Endothelial cell of umbilical vein (primary cell): ENCODE results near the gene TENM4. TPM values are rescaled to one million over a fixed set of nuclear protein-coding genes. Genes with fewer than 3 reads are reported as not detected.

Experiments
- BruUV-seq: library from RNA; stranded (reverse); fragments of 400-500 nt; replicated peaks from 2 replicates; lab custom pipeline; 2021; lab: Mats Ljungman, UMichigan
- CTCF ChIA-PET: fragments of 300-600, 350-600 bp; sonication (Branson Sonifier 250); formaldehyde crosslinking; loops from one replicate; lab custom pipeline; 2021; ENCODE audit warnings: antibody characterized with exemption, inconsistent platforms; lab: Charles Lee
- POLR2A ChIA-PET: fragments of 300-600, 350-600 bp; sonication (Branson Sonifier 250); formaldehyde crosslinking; loops from one replicate; lab custom pipeline; 2021; ENCODE audit warnings: antibody characterized with exemption, inconsistent platforms; lab: Charles Lee
- DNase-seq: peaks from one replicate; pipeline ENCODE4 v3.0.0-alpha.2; 2011; ENCODE audit warnings: low read depth, low spot score
- FAIRE-seq: peaks from 2 replicates; lab custom pipeline; 2011; peaks lifted over from hg19 to GRCh38; lab: Jason Lieb, UNC
- H2AFZ ChIP-seq: 2 replicates; pipeline ENCODE4 v1.6.0; 2012; ENCODE audit warnings: low read depth, low read length, control low read depth, inconsistent platforms
- H3K27ac ChIP-seq: 2 replicates; pipeline ENCODE4 v1.5.1; 2011; ENCODE audit warnings: low read depth, mild to moderate bottlenecking, control low read depth, low read length, moderate library complexity; ENCODE audit not compliant: insufficient read depth
- H3K27me3 ChIP-seq, 2 experiments: 2 replicates each; pipeline versions ENCODE4 v1.6.0 to v1.6.1; 2011; ENCODE audit warnings: low read length in 2 of 2, mixed read lengths in 1 of 2; ENCODE audit not compliant: control insufficient read depth in 2 of 2, insufficient read depth in 2 of 2
- H3K36me3 ChIP-seq, 2 experiments: 2 replicates in 1 of 2; 3 replicates in 1 of 2; pipeline ENCODE4 v1.5.1; 2011; ENCODE audit warnings: low read length in 2 of 2, mild to moderate bottlenecking in 1 of 2, moderate library complexity in 1 of 2; ENCODE audit not compliant: control insufficient read depth in 2 of 2, insufficient read depth in 2 of 2; ENCODE audit errors: extremely low read depth in 1 of 2
- H3K4me1 ChIP-seq: 3 replicates; pipeline ENCODE4 v1.5.1; 2011; ENCODE audit warnings: mild to moderate bottlenecking, low read length; ENCODE audit not compliant: control insufficient read depth, insufficient read depth; ENCODE audit errors: extremely low read depth
- H3K4me2 ChIP-seq: 2 replicates; pipeline ENCODE4 v1.6.1; 2011; ENCODE audit warnings: low read length, control low read depth, mixed read lengths; ENCODE audit not compliant: insufficient read depth
- H3K4me3 ChIP-seq, 3 experiments: fragments of 200-600 bp in 1 of 3; sonication (generic), shearing (Covaris generic) in 1 of 3; replicated peaks in 1 of 3; 2 replicates each; pipeline ENCODE4 v1.5.1; 2011 to 2016; ENCODE audit warnings: control low read depth in 3 of 3, low read length in 3 of 3, mild to moderate bottlenecking in 2 of 3, inconsistent platforms in 1 of 3, low read depth in 1 of 3, moderate library complexity in 1 of 3; ENCODE audit not compliant: insufficient read depth in 1 of 3
- H3K79me2 ChIP-seq: 2 replicates; pipeline ENCODE4 v1.6.0; 2012; ENCODE audit warnings: low read length, inconsistent platforms; ENCODE audit not compliant: control insufficient read depth, insufficient read depth
- H3K9ac ChIP-seq: replicated peaks from 2 replicates; pipeline ENCODE3; 2011; ENCODE audit warnings: low read length, control low read depth; ENCODE audit not compliant: insufficient read depth; ENCODE audit errors: extremely low read depth
- H3K9me1 ChIP-seq: replicated peaks from 3 replicates; pipeline ENCODE4 v1.6.0; 2011; ENCODE audit warnings: mild to moderate bottlenecking, low read length; ENCODE audit not compliant: control insufficient read depth, insufficient read depth; ENCODE audit errors: extremely low read depth
- H3K9me3 ChIP-seq: replicated peaks from 2 replicates; pipeline ENCODE4 v1.5.1; 2012; ENCODE audit warnings: low read length, inconsistent platforms; ENCODE audit not compliant: control insufficient read depth, insufficient read depth
- H4K20me1 ChIP-seq: replicated peaks from 2 replicates; pipeline ENCODE3; 2011; ENCODE audit warnings: mild to moderate bottlenecking, low read length; ENCODE audit not compliant: control insufficient read depth, insufficient read depth; ENCODE audit errors: extremely low read depth
- CTCF ChIP-seq, 2 donors: IDR thresholded peaks; 1 replicate in 1 of 2; 2 replicates in 1 of 2; pipeline ENCODE4 v1.5.1; 2011; ENCODE audit warnings: low read length in 2 of 2, mild to moderate bottlenecking in 2 of 2, moderate library complexity in 2 of 2, control low read depth in 1 of 2, inconsistent platforms in 1 of 2, low read depth in 1 of 2; ENCODE audit not compliant: insufficient read depth in 1 of 2; ENCODE audit errors: extremely low read depth in 1 of 2
- EZH2 ChIP-seq: IDR thresholded peaks from 2 replicates; pipeline ENCODE4 v1.6.1; 2012; ENCODE audit warnings: borderline replicate concordance, low read depth, mild to moderate bottlenecking, moderate library complexity, low read length, inconsistent platforms; ENCODE audit not compliant: severe bottlenecking
- FOS ChIP-seq: IDR thresholded peaks from 2 replicates; pipeline ENCODE4 v1.6.1; 2011; ENCODE audit warnings: mild to moderate bottlenecking, low read length, moderate library complexity, borderline replicate concordance; ENCODE audit not compliant: insufficient read depth
- GATA2 ChIP-seq: IDR thresholded peaks from 2 replicates; pipeline ENCODE4 v1.7.0; 2011; ENCODE audit warnings: low read depth, mild to moderate bottlenecking, moderate library complexity, mixed read lengths, low read length; ENCODE audit not compliant: insufficient read length, insufficient read depth
- JUN ChIP-seq: IDR thresholded peaks from 2 replicates; pipeline ENCODE4 v1.6.1; 2011; ENCODE audit warnings: borderline replicate concordance, low read depth; ENCODE audit not compliant: insufficient read length, insufficient read depth
- MYC ChIP-seq: IDR thresholded peaks from one replicate; pipeline ENCODE4 v1.6.1; 2011; ENCODE audit warnings: mild to moderate bottlenecking, low read depth, low read length
- POLR2A ChIP-seq: IDR thresholded peaks from 2 replicates; pipeline ENCODE4 v1.6.1; 2012; ENCODE audit warnings: low read depth, mild to moderate bottlenecking, control low read depth, low read length
- POLR2AphosphoS5 ChIP-seq: IDR thresholded peaks from 2 replicates; pipeline ENCODE4 v1.6.1; 2012; ENCODE audit warnings: low read depth, mild to moderate bottlenecking, control low read depth, low read length, moderate library complexity; ENCODE audit not compliant: insufficient read depth
- dilution Hi-C: fragments of 300-500 bp; cut with MboI; formaldehyde crosslinking; loops from one replicate; pipeline ENCODE4 v1.15.0; 2019; ENCODE audit warnings: low sequenced_read_pairs; ENCODE audit not compliant: extremely low pct_ligation_motif_present
- intact Hi-C: fragments of 100-400 bp; cut with micrococcal nuclease; formaldehyde crosslinking; loops from one replicate; pipeline ENCODE4 v1.10.0; 2022
- polyA plus RNA-seq, 4 experiments: library from polyadenylated mRNA; depleted of rRNA in 3 of 4; stranded (reverse) in 3 of 4; unstranded in 1 of 4; fragments of >200 nt; gene quantifications; 2 replicates each; pipeline versions ENCODE4 v1.2.1 to v1.2.3, GENCODE V29; 2011 to 2012; ENCODE audit warnings: missing spikeins in 1 of 4
- total RNA-seq: library from RNA; stranded (reverse); gene quantifications from 2 replicates; pipeline ENCODE4 v1.2.3, GENCODE V29; 2021
- TF ChIP-seq, protein P1 (sequence below): IDR thresholded peaks from 2 replicates; pipeline ENCODE4 v1.6.1; 2011; ENCODE audit not compliant: insufficient read depth, insufficient read length

The TENM4 gene
- total and polyA plus RNA-seq, 2 donors (not counting 3 experiments of a cell fraction or from before 2014, with no cell fraction given), result 0.06 to 0.27 TPM

DNA sequence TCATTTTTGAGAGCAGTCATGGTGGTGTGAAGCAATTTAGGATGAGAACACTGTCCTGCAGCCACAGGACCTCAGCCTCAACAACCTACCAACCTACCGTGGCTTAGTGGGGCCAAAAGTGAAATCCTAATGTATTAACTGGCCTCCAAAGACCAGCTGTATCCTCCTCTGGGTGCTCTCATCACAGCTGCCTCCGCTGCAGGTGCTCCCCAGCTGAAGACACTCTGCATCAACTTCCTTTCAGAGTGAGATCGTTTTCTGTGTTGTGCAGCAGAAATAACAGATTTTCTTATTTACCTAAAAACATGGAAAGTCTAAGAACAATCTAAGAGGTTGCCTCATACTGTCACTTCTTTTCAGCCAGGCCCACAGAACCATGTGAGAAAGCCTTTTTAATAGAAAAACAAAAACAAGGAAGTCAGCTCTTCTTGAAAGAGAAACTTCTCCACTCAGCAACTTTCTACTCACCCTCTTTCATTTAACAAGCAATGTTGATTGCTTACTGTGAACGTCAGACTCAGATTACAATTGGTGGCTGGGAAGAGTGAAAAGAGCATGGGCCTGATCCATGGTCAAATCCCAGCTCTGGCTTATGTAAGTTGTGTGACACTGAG lies 136.1 kb downstream of the TENM4 start:
- CTCF ChIA-PET, result no interaction called here
- Histone ChIP-seq H3K4me1 (no peaks in the 10 kb centered on the region), H3K27me3 (no peaks in the 10 kb centered on the region), H3K4me3 (no peak overlapping the region), H3K4me2 (no peak overlapping the region), H4K20me1 (no peaks in the 10 kb centered on the region), H3K79me2 (no peaks in the 10 kb centered on the region), H3K9me3 (no peaks in the 10 kb centered on the region), H2AFZ (no peak overlapping the region), H3K27ac (no peak overlapping the region), H3K36me3 (no peaks in the 10 kb centered on the region), H3K9me1 (no peaks in the 10 kb centered on the region), H3K9ac (no peak overlapping the region)
- intact Hi-C loops (no loop called here), dilution Hi-C loops (no loop called here)
- no peak for TF ChIP-seq FOS
- TF ChIP-seq MYC, result no peak
- no peak for TF ChIP-seq JUN
- TF ChIP-seq EZH2, result no peak
- TF ChIP-seq GATA2, result no peak
- no peak for TF ChIP-seq POLR2AphosphoS5
- TF ChIP-seq POLR2A, result no peak
- TF ChIP-seq, protein P1, sequence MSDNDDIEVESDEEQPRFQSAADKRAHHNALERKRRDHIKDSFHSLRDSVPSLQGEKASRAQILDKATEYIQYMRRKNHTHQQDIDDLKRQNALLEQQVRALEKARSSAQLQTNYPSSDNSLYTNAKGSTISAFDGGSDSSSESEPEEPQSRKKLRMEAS, result no peak
- TF ChIP-seq CTCF (IDR thresholded peaks at IDR 0.05; ENCODE audit: extremely low read depth in 1 of 2, insufficient read depth in 1 of 2, low read depth in 1 of 2, low read length in 2 of 2), result no peak
- POLR2A ChIA-PET, result no interaction called here
- DNase-seq (no peak), FAIRE-seq (no peak)
- BruUV-seq, result no TSS peak
